GM21737 (cell line): ENCODE data around the gene IL22RA1.

Source experiments
- ATAC-seq: cut with Tn5 transposase; IDR thresholded peaks from one replicate; pipeline ENCODE4 v1.9.1; 2021; ENCODE audit warnings: mild to moderate bottlenecking, moderate library complexity; ENCODE audit not compliant: unreplicated experiment

Gene IL22RA1

DNA sequence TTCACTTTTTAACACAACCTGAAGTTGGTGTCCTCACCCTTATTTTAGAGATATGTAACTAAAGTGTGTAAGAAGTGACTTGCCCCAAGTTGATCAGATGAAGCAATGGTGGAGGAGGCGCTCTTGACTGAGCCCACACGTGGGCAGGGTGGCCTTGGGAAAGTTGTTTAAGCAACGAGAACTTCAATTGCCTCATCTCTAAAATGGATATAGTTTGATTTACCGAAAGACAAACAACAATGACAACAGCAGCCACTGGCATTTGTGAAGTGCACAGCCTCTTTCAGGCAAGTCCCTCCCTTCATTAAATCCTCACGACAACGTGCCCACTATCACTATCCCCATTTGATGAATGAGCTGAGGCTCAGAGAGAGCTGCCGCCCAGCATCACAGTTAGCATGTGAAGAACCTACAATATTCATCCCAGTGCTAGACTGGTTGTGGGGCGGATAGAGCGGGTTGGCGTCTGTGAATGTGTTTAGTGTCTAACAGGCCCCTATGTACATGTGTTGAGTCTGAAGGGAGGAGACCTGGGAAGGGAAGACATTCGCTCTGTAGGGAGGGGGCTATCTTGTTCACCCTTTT, 3.0 kb downstream of the IL22RA1 start:
- ATAC-seq = no peak

DNA sequence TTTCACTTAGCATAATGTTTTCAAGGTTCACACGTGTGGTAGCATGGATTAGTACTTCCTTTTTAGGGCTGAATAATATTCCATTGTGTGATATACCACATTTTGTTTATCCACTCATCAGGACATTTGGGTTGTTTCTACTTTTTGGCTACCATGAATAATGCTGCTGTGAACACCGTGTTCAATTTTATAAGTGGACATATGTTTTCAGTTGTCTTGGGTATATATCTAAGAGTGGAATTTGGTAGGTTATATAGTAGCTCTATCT, 3.8 kb downstream of the IL22RA1 start:
- ATAC-seq = no peak

DNA sequence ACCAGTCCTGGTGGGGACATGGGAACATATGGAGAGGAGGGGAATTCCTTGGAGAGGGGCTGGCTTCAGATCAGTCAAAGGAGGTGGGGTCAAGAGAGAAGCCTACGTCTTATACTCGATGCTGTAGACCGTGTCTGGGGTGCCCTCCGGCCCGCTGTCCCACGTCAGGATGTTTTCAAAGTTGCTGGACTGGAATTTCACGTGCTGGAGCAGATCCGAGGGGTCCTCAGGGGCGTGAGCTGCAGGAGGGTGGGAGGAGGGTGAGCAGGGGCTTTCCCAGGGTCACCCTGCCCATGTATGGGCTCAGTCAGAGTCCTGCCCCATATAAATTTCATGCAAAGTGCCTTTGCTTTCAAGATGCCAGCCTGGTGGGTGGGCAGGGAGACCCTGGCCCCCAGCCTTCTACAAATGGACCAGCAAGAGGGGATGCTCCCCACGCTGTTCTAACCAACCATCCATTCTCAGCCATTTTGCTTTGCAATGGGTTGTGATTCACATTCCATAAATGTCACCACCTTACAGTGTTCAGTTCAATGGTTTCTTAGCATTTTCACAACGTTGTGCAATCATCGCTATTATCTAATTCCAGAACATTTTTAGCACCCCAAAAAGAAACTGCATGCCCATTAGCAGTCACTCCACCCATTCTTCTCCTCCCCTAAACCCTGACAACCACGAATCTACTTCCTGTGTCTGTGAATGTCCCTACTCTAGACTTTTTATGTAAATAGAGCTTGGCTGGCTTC, 4.3 kb downstream of the IL22RA1 start:
- no peak for ATAC-seq

DNA sequence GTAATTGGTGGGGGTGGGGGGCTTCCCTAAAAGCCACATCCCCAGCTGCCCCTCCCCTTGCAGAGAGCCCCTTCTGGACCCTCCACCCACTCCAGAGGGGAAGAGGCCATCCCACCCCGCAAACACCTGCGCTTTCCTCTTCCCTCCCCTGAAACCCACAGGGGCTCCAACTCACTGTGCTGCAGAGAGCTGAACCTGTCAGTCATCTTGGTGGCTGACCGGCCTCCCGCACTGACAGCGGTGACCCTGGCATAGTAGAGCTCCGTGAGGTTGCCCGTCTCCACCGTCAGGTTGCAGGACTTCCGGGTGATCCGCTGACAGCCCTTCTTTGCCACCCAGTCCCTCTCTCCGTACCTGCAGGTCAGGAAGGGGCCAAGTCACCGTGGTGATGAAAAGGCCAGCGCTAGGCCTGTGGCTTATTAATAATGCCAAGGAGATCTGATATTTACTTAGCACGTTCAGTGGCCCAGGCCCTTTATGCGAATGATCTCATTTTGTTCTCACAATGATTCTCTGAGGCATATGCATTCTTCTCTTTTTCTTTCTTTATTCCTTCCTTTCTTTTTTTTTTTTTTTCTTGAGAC, 5.9 kb downstream of the IL22RA1 start:
- ATAC-seq = no peak

DNA sequence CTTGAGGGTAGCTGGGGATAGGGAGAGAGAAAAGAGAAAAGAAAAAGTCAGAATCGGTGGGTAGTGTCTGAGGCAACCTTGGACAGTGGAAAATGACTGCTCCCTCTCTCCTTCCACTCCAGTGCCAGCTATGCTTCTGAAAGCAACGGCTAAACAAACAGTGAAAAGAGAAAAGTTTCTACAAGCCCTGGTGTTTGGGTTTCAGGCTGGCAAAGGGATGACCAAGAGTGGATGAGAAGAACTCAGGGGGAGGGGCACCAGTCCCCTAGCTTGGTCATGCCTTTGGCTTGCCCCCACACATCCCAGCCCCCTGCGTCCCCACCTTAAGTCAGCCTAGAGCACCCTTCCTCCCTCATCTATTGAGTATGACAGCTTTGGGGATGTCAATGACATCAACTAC, 8.6 kb downstream of the IL22RA1 start:
- ATAC-seq = no peak

DNA sequence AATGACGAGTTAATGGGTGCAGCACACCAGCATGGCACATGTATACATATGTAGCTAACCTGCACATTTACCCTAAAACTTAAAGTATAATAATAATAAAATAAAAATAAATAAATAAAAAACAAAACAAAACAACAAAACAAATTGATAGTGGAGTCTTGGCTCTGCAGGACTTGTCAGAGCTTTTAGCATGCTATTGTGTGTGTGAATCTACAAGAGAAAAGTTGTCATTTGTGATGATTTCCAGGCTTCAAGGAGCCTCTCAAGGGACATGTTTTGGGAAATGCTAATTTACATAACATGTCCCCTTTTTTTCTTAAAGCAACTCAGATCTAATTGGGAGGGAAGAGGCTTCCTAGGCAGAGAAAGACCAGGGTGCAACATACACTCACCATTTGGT, 9.1 kb downstream of the IL22RA1 start:
- no peak for ATAC-seq

DNA sequence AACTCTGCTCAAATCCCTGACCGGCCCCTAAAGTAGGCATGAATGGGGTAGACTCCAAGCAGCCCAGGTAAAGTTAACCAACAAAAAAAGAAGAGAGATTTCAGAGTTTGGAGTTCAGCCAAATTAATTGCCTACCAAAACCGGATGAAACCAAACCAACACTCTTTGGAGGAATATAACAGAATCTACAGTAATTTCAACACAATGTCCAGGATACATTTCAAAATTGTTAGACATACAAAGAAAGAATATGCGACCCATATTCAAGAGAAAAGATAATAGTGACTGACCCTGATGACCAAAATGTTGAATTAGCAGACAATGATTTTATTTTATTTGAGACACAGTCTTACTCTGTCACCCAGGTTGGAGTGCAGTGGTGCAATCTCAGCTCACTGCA, 12.6 kb downstream of the IL22RA1 start:
- ATAC-seq = no peak

DNA sequence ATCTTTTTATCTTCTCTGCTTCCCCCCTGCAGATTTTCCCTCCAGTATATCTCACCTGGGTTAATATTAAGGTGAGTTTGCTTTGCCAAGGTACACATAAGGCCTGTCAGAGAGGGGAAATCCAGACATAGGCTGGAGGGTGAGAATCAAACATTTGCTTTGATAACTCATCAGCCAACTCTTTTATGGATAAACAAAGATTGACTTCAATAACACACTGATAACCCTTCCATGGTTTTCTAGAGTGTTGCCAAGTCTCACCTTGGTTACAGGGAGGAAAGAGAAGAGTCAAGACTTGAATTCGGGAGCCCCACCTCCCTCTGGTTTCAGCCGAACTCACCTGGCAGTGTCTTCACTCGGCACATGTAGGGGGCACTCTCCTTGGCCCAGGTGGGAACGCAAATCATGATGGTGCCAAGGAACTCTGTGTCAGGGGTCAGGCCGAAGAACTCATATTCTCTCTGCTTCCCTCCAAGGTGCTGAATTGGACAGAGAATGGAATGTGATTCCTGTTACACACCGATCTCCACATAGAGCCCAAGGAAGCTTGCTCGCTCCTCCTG, 15.1 kb downstream of the IL22RA1 start:
- ATAC-seq = no peak

DNA sequence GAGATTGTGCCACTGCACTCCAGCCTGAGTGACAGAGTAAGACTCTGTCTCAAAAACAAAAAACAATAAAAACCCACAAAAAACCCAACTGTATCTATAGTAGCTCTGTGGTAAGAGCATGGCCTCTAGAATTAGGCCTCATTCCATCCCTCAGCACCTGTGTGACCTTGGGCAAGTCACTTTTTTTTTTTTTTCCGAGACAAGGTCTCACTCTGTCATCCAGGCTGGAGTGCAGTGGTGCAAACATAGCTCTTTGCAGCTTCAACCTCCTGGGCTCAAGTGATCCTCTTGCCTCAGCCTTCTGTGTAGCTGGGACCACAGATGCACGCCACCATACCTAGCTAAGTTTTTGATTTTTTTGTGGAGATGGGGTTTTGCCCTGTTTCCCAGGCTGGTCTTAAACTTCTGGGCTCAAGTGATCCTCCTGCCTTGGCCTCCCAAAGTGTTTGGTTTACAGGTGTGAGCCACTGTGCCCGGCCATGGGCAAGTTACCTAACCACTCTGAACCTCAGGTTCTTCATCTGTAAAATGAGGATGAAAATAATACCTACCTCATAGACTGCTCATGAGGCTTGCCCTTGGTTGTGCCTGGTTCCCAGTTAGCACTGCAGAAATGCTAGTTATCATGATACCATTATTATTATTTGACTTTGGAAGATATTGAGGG, 15.7 kb downstream of the IL22RA1 start:
- no peak for ATAC-seq

DNA sequence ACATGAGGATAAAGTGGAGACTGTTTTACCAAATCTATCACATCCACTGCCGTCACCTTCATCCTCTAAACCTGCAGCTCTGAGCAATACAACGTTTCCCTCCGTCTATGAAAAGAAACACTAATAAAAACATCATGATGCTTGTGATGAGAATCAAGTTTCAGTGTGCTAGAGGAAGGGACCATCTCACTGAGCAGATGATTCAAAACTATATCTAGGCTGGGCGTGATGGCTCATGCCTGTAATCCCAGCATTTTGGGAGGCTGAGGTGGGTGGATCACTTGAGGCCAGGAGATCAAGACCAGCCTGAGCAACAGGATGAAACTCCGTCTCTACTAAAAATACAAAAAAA, 16.3 kb downstream of the IL22RA1 start:
- ATAC-seq = no peak

DNA sequence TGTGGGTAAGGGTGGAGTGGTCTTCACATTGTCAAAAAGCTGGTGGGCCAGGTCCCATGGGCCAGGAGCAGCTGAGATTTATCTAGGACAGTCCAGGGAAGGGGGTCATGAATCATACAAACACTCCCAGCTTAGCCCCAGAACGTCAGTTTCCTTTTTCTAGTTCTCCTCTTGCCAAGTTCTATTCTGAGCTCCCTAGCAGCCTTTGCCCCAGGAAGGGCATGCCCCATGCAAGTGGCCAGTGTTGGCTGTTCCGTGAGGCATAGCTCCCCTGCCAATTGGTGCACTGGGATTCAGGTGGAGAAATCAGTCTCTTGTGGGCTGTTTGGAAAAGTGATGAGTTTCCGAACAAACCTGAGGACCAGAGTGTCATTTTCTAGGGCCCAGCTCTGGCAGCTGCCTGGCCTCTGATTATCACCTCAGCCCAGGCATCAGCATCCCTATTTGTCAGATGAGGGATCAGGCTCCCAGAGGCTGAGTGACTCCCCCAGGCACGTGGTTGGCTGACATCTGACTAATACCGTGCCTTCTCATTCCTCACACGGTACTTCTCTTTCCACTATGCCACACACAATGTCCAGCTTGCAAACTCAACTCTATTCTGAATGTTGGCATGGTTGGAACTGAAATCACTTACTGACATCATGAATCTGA, 16.8 kb downstream of the IL22RA1 start:
- ATAC-seq = no peak

DNA sequence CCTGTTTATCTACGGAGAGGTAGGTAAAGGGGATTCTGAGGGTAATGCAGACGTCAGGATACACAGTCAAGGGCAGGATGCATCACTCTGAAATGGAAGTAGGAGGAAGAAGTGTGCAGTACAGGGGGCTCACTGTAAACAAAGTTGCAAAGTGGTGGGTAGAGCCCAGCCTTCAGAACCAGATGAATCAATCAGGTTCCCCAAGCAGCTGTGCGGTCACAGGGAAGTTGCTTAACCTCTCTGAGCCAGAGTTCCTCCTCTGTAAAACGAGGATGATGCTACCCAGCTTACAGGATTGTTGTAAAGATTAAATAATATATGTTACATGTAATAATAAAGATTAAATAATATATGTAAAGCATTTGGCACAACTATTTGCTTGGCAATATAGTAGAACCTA, 17.5 kb downstream of the IL22RA1 start:
- no peak for ATAC-seq

DNA sequence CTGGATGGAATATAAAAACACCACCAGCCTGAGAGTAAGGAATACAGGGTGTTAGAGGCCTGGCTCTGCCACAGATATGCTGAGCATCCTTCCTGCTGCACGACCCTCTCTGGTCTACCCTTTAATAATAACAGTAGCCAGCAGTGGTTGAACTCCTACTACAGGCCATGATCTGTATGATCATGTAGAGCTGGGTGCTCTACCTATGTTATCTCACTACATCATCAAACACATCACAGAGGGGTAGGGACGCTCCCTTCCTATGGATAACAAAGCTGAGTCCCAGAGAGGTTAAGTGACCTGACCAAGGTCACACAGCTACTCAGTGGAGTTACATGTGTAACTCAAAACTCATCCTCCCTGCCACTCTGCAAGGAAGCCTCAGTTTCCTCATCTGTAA, 18.0 kb downstream of the IL22RA1 start:
- ATAC-seq = no peak

DNA sequence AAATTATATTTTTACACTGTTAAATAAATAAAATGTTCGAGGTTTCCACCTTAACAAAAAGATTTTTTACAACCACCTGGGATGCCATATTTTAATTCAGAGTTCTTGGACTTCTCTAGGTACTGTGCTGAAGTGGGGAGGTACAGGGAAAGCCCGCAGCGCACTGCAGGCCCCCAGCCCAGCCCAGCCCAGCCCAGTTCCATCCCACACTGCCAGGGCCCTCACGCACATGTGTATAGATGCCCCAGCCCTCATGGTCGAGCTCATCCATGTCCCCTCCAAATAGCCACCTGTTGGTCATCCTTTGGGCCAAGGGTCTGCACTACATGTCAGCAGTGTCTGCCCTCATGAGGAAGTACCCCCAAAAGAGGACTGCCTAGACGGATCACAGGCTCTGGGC, 19.3 kb downstream of the IL22RA1 start:
- no peak for ATAC-seq

DNA sequence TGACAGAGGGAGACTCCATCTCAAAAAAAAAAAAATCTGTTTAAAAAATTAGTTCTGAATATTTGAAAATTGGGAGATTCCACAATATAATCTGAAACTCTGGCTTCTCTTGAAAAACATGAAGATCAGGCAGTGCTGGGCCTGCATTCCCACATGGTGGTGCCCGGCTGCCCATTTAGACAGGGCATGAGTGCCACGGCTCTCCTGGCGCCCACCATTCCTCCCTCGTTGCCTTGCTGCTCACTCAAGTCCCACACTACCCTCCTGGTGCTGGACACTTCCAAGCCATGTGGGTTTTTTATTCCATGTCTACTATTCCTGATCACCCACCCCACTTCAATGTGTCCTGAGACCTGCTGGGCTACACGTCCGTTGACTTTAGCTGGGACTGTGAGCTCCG, 20.2 kb downstream of the IL22RA1 start:
- ATAC-seq = no peak

DNA sequence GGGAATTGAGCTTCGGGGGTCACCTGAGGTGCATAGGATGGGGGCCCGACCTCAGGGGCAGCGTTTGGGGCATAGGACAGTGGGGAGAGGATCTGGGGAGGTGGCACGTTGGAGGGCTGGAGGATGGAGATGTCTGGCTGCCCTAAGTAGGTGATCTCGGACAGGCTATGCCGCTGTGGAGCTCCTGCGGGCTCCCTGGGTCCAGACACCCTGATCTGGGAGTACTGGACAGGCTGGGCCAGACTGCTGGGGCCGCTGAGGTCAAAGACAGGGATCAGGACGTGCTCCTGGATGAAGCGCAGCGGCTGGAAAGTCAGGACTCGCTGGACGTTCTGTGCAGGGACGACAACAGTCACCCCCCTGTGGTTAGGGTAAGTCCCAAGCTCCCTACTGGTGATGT, 21.5 kb downstream of the IL22RA1 start:
- ATAC-seq = no peak

DNA sequence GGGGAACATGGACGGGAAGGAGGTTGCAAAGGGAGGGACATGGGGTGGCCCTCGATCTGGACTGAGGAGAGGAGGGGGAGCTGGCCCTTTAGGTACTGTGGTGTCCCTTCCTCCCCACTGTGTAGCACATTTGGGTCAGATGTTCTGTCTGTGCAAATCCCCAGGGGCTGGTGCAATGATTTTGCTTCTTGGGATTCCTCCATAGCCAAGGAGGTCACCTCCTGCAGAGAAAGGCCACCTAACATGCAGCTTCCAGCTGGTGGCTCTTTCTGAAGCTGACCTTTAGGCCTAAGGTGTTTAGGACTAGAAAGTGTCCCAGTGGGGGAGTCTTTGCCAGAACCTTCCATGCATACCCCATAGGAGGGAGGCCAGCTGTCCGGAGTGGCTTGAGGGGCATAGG, 22.0 kb downstream of the IL22RA1 start:
- no peak for ATAC-seq

DNA sequence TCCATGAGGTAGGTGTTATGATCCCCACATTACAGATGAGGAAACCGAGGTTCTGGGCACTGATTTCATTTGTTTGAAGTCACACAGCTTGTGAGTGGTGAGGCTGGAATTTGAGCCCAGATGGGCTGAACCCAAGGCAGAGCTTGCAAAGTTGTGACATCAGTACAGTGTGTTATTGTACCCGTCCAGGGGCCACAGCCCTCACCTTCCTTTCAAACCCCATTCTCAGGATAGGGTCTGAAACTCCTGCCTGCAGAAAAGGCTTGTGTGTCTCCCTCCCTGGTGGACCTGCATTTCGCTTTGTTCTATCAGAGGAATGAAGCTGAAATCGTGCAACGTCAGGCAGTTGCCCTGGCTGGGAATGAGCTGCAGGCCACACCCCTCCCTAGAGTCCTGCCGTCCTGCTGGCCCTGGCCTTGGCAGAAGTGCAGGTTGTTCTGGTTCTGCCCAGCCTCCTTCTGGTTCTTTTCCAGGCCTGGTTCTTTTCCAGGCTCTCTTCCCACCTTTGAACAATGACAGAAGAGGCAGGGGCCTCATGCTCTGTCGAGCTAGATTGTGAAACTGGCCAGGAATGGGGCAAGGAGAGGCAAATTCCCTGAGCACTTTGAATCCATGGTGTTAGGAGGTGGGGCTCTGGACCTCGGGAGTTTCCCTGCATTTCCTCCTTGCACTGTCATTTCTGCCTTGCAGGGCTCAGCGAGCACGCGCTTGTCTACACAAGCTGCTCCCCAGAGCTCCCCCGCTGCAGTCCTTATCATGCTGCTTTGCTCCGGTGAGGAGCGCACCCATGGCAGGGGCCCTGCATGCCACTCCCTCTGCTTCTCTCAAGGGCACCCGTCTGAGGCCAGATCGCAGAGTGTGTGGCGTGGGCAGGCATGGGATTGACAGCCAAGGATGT, 22.8 kb downstream of the IL22RA1 start:
- no peak for ATAC-seq

DNA sequence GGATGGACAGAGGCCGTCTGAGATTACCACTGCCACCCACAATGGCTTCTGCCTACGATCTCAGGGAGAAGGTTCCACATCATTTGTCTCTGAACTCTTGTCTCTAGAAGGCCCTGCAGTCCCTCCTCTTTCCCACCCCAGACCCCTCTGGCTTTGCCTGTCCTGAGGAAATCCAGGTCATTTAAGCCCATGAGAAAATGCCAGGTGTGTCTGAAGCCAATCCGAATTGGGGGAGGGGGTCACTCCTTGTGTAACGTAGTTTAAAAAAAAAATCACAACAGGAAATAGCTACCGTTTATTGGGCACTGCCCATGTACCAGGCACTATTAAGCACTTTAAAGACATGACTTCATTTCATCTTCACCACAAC, 23.5 kb downstream of the IL22RA1 start:
- ATAC-seq = no peak

DNA sequence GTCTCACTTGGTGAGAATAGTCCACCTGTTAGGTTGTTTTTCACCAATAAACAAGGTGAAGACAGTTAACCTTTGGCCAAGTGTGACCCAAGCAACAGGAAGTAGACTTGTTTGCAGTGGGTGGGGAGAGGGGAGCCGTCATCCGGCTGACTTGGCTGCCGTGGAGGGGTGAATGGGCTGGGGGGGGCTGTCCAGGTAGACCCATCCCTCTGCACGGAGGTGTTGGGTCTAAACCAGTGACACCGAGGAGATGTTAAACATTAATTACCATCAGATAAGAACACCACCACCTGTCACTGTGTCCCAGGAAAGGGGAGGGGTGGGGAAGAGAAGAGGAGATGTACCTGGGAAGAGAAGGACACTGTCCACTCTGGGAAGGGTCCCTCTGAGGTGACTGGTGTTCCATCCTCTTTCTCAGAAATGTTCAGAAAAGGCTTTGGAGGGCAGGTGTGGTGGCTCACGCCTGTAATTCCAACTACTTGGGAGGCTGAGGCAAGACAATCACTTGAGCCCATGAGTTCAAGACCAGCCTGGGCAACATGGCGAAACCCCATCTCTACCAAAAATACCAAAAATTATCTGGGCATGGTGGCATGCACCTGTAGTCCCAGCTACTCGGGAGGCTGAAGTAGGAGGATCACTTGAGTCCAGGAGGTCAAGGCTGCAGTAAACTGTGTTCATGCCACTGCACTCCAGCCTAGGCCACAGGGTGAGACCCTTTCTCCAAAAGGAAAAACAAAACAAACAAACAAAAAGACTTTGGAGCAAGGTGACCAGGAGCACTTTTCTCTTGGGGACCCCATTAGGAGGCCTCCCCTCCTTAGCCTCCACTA, 24.3 kb downstream of the IL22RA1 start:
- ATAC-seq = no peak
